Measurements from ENCODE around the gene CLPX.

CLPX gene

GRCh38 chr15:65195548-65195923, 10.4 kb upstream of the CLPX start:
- H3K79me1 ChIP-seq (ENCODE audit: low read depth, low read length) = no peaks in the 10 kb centered on the region
- no peak overlapping the region for H2AFZ ChIP-seq (ENCODE audit: low read length)
- WGBS, 2 donors (ENCODE audit: extremely low coverage in 2 of 2, insufficient read length in 2 of 2, insufficient replicate concordance in 1 of 2) = no CpG with 5 or more reads among the region's 5 CpGs
- H3K4me2 ChIP-seq (ENCODE audit: insufficient read depth, low read length, poor library complexity, severe bottlenecking) = no peak overlapping the region
- no peaks in the 10 kb centered on the region for H3K4me1 ChIP-seq (ENCODE audit: control insufficient read depth in 2 of 2, insufficient read depth in 1 of 2, low read depth in 1 of 2, low read length in 2 of 2)
- no peak overlapping the region for H3K4me3 ChIP-seq (ENCODE audit: low read length in 2 of 2)
- H3K4ac ChIP-seq (ENCODE audit: low read length) = no peak overlapping the region
- H3K9ac ChIP-seq (ENCODE audit: low read depth, low read length, poor library complexity) = no peak overlapping the region
- peaks cover 0 to 9% (median 0%) of the 10 kb centered on the region in 3 experiments for H3K27me3 ChIP-seq (ENCODE audit: control insufficient read depth in 3 of 3, insufficient read depth in 3 of 3, low read depth in 1 of 3, low read length in 3 of 3)
- no peak overlapping the region for H2BK12ac ChIP-seq (ENCODE audit: low read length)
- H3K9me3 ChIP-seq (replicated peaks in 1 of 2; ENCODE audit: control insufficient read depth in 2 of 2, insufficient read depth in 1 of 2, low read depth in 1 of 2, low read length in 2 of 2) = peaks cover 3 to 5% of the 10 kb centered on the region in 2 donors
- no peak overlapping the region for H3K18ac ChIP-seq (ENCODE audit: low read length)
- no peak overlapping the region for H4K91ac ChIP-seq (ENCODE audit: low read depth, low read length, poor library complexity)
- no peak overlapping the region for H2BK120ac ChIP-seq (ENCODE audit: low read depth, low read length)
- H3K23ac ChIP-seq (ENCODE audit: low read depth, low read length, poor library complexity) = no peak overlapping the region
- H2BK15ac ChIP-seq (ENCODE audit: low read length) = no peak overlapping the region
- no peak overlapping the region for H2BK5ac ChIP-seq (ENCODE audit: low read length)
- H3K36me3 ChIP-seq (replicated peaks in 1 of 2; ENCODE audit: control insufficient read depth in 2 of 2, insufficient read depth in 2 of 2, low read length in 2 of 2) = no peaks in the 10 kb centered on the region
- H3K14ac ChIP-seq (ENCODE audit: low read length) = no peak overlapping the region
- H4K8ac ChIP-seq (ENCODE audit: low read depth, low read length) = no peak overlapping the region
- no peak for DNase-seq (ENCODE audit: low spot score)
- no peak overlapping the region for H2AK5ac ChIP-seq (ENCODE audit: low read depth, low read length)
- H3K27ac ChIP-seq (replicated peaks; ENCODE audit: low read length) = no peak overlapping the region

- no peak overlapping the region for H2BK15ac ChIP-seq (ENCODE audit: low read length)
- H3K23ac ChIP-seq (ENCODE audit: low read depth, low read length, poor library complexity) = no peak overlapping the region
- H2AFZ ChIP-seq (ENCODE audit: low read length) = no peak overlapping the region
- H2BK120ac ChIP-seq (ENCODE audit: low read depth, low read length) = no peak overlapping the region
- no peaks in the 10 kb centered on the region for H3K79me1 ChIP-seq (ENCODE audit: low read depth, low read length)
- no peak overlapping the region for H3K4me2 ChIP-seq (ENCODE audit: insufficient read depth, low read length, poor library complexity, severe bottlenecking)
- H4K8ac ChIP-seq (ENCODE audit: low read depth, low read length) = no peak overlapping the region
- H3K14ac ChIP-seq (ENCODE audit: low read length) = no peak overlapping the region
- no CpG with 5 or more reads among the region's 7 CpGs for WGBS, 2 donors (ENCODE audit: extremely low coverage in 2 of 2, insufficient read length in 2 of 2, insufficient replicate concordance in 1 of 2)
- no peaks in the 10 kb centered on the region for H3K36me3 ChIP-seq (replicated peaks in 1 of 2; ENCODE audit: control insufficient read depth in 2 of 2, insufficient read depth in 2 of 2, low read length in 2 of 2)
- H3K9ac ChIP-seq (ENCODE audit: low read depth, low read length, poor library complexity) = no peak overlapping the region
- no peak overlapping the region for H3K4ac ChIP-seq (ENCODE audit: low read length)
- H3K9me3 ChIP-seq (replicated peaks in 1 of 2; ENCODE audit: control insufficient read depth in 2 of 2, insufficient read depth in 1 of 2, low read depth in 1 of 2, low read length in 2 of 2) = peaks cover 3 to 5% of the 10 kb centered on the region in 2 donors
- no peak overlapping the region for H3K4me3 ChIP-seq (ENCODE audit: low read length in 2 of 2)
- no peak overlapping the region for H2AK5ac ChIP-seq (ENCODE audit: low read depth, low read length)
- no peak overlapping the region for H3K27ac ChIP-seq (replicated peaks; ENCODE audit: low read length)
- H3K4me1 ChIP-seq (ENCODE audit: control insufficient read depth in 2 of 2, insufficient read depth in 1 of 2, low read depth in 1 of 2, low read length in 2 of 2) = no peaks in the 10 kb centered on the region
- DNase-seq (ENCODE audit: low spot score) = no peak
- H2BK12ac ChIP-seq (ENCODE audit: low read length) = no peak overlapping the region
- H2BK5ac ChIP-seq (ENCODE audit: low read length) = no peak overlapping the region
- peaks cover 0 to 9% (median 0%) of the 10 kb centered on the region in 3 experiments for H3K27me3 ChIP-seq (ENCODE audit: control insufficient read depth in 3 of 3, insufficient read depth in 3 of 3, low read depth in 1 of 3, low read length in 3 of 3)
- no peak overlapping the region for H4K91ac ChIP-seq (ENCODE audit: low read depth, low read length, poor library complexity)
- H3K18ac ChIP-seq (ENCODE audit: low read length) = no peak overlapping the region
Observed at GRCh38 chr15:65194826-65195547, 9.8 kb upstream of the CLPX start.

- Histone ChIP-seq H3K9ac (ENCODE audit: low read depth, low read length, poor library complexity) (no peak overlapping the region), H2BK120ac (ENCODE audit: low read depth, low read length) (no peak overlapping the region), H4K91ac (ENCODE audit: low read depth, low read length, poor library complexity) (no peak overlapping the region), H3K4me2 (ENCODE audit: insufficient read depth, low read length, poor library complexity, severe bottlenecking) (no peak overlapping the region), H3K27me3 (ENCODE audit: control insufficient read depth in 3 of 3, insufficient read depth in 3 of 3, low read depth in 1 of 3, low read length in 3 of 3) (peaks cover 0 to 9% (median 0%) of the 10 kb centered on the region in 3 experiments), H2BK15ac (ENCODE audit: low read length) (no peak overlapping the region), H2AFZ (ENCODE audit: low read length) (no peak overlapping the region), H2AK5ac (ENCODE audit: low read depth, low read length) (no peak overlapping the region), H3K14ac (ENCODE audit: low read length) (no peak overlapping the region), H3K9me3 (replicated peaks in 1 of 2; ENCODE audit: control insufficient read depth in 2 of 2, insufficient read depth in 1 of 2, low read depth in 1 of 2, low read length in 2 of 2) (peaks cover 2 to 3% of the 10 kb centered on the region in 2 donors), H3K18ac (ENCODE audit: low read length) (no peak overlapping the region), H3K79me1 (ENCODE audit: low read depth, low read length) (no peaks in the 10 kb centered on the region), H3K27ac (replicated peaks; ENCODE audit: low read length) (no peak overlapping the region), H2BK5ac (ENCODE audit: low read length) (no peak overlapping the region), H2BK12ac (ENCODE audit: low read length) (no peak overlapping the region), H3K4me1 (ENCODE audit: control insufficient read depth in 2 of 2, insufficient read depth in 1 of 2, low read depth in 1 of 2, low read length in 2 of 2) (peaks cover 0 to 2% of the 10 kb centered on the region in 2 donors), H4K8ac (ENCODE audit: low read depth, low read length) (no peak overlapping the region), H3K23ac (ENCODE audit: low read depth, low read length, poor library complexity) (no peak overlapping the region), H3K4me3 (ENCODE audit: low read length in 2 of 2) (peak overlapping the region in 1 of 2 donors; percentile 2), H3K4ac (ENCODE audit: low read length) (no peak overlapping the region), H3K36me3 (replicated peaks in 1 of 2; ENCODE audit: control insufficient read depth in 2 of 2, insufficient read depth in 2 of 2, low read length in 2 of 2) (no peaks in the 10 kb centered on the region)
- WGBS, 2 donors (ENCODE audit: extremely low coverage in 2 of 2, insufficient read length in 2 of 2, insufficient replicate concordance in 1 of 2) = no CpG with 5 or more reads among the region's 5 CpGs
- no peak for DNase-seq (ENCODE audit: low spot score)
Observed at GRCh38 chr15:65192016-65192415, 6.9 kb upstream of the CLPX start.

GRCh38 chr15:65189102-65189740, 4.1 kb upstream of the CLPX start:
- no peak overlapping the region for H3K18ac ChIP-seq (ENCODE audit: low read length)
- no peak overlapping the region for H3K14ac ChIP-seq (ENCODE audit: low read length)
- H3K27ac ChIP-seq (replicated peaks; ENCODE audit: low read length) = no peak overlapping the region
- no peak overlapping the region for H3K4me3 ChIP-seq (ENCODE audit: low read length in 2 of 2)
- no peak overlapping the region for H2BK15ac ChIP-seq (ENCODE audit: low read length)
- H2AK5ac ChIP-seq (ENCODE audit: low read depth, low read length) = no peak overlapping the region
- H2AFZ ChIP-seq (ENCODE audit: low read length) = peak overlapping the region; percentile 67
- no peak overlapping the region for H3K4me2 ChIP-seq (ENCODE audit: insufficient read depth, low read length, poor library complexity, severe bottlenecking)
- no peak overlapping the region for H4K91ac ChIP-seq (ENCODE audit: low read depth, low read length, poor library complexity)
- no peak overlapping the region for H2BK120ac ChIP-seq (ENCODE audit: low read depth, low read length)
- no peak overlapping the region for H3K23ac ChIP-seq (ENCODE audit: low read depth, low read length, poor library complexity)
- H3K9me3 ChIP-seq (replicated peaks in 1 of 2; ENCODE audit: control insufficient read depth in 2 of 2, insufficient read depth in 1 of 2, low read depth in 1 of 2, low read length in 2 of 2) = no peaks in the 10 kb centered on the region
- no peak overlapping the region for H2BK5ac ChIP-seq (ENCODE audit: low read length)
- H3K27me3 ChIP-seq (ENCODE audit: control insufficient read depth in 3 of 3, insufficient read depth in 3 of 3, low read depth in 1 of 3, low read length in 3 of 3) = no peaks in the 10 kb centered on the region
- no CpG with 5 or more reads among the region's 3 CpGs for WGBS, 2 donors (ENCODE audit: extremely low coverage in 2 of 2, insufficient read length in 2 of 2, insufficient replicate concordance in 1 of 2)
- H2BK12ac ChIP-seq (ENCODE audit: low read length) = no peak overlapping the region
- peak; percentile 57 for DNase-seq (ENCODE audit: low spot score)
- H3K4me1 ChIP-seq (ENCODE audit: control insufficient read depth in 2 of 2, insufficient read depth in 1 of 2, low read depth in 1 of 2, low read length in 2 of 2) = peaks cover 0 to 2% of the 10 kb centered on the region in 2 donors
- H3K4ac ChIP-seq (ENCODE audit: low read length) = no peak overlapping the region
- no peaks in the 10 kb centered on the region for H3K36me3 ChIP-seq (replicated peaks in 1 of 2; ENCODE audit: control insufficient read depth in 2 of 2, insufficient read depth in 2 of 2, low read length in 2 of 2)
- no peaks in the 10 kb centered on the region for H3K79me1 ChIP-seq (ENCODE audit: low read depth, low read length)
- H4K8ac ChIP-seq (ENCODE audit: low read depth, low read length) = no peak overlapping the region
- H3K9ac ChIP-seq (ENCODE audit: low read depth, low read length, poor library complexity) = no peak overlapping the region
